DOHH2 (cell line): Measurements from ENCODE around the gene HIVEP2.

Source experiments
- CTCF ChIP-seq: fragments of 200-600 bp; sonication (generic); IDR thresholded peaks from one replicate; pipeline ENCODE4 v1.5.1; 2014; ENCODE audit warnings: antibody characterized with exemption, mild to moderate bottlenecking, low read depth, low read length; ENCODE audit not compliant: poor library complexity, severe bottlenecking
- EZH2phosphoT487 ChIP-seq: fragments of 200-600 bp; sonication (generic); IDR thresholded peaks from 2 replicates; pipeline ENCODE4 v1.6.1; 2017; ENCODE audit warnings: borderline replicate concordance, mild to moderate bottlenecking, antibody characterized with exemption, low read length, moderate library complexity, mixed read lengths

GRCh38 chr6:142763205-142763604 lies 181.8 kb downstream of the HIVEP2 start:
- TF ChIP-seq CTCF (no peak), EZH2phosphoT487 (no peak)
